ENCODE results near the gene AP3B1.

- TF ChIP-seq CTCF (conservative IDR thresholded peaks at IDR 0.05), result no peak
- TF ChIP-seq ZFX (IDR thresholded peaks at IDR 0.05), result no peak
Measured at GRCh38 chr5:78077369-78078068, 217.0 kb downstream of the AP3B1 start.

Data from C4-2B (cell line).